H9 (cell line): ENCODE results near the gene TEX52. TPM values are rescaled to one million over a fixed set of nuclear protein-coding genes. Genes with fewer than 3 reads are reported as not detected.

Source experiments
- DNase-seq: peaks from one replicate; pipeline ENCODE4 v3.0.0-alpha.2; 2017
- H2AFZ ChIP-seq: one replicate; pipeline ENCODE4 v1.6.1; 2013; ENCODE audit warnings: mild to moderate bottlenecking, low read length, control low read depth, moderate library complexity
- H2AK5ac ChIP-seq: 2 replicates; pipeline ENCODE4 v1.6.1; 2013; ENCODE audit warnings: low read length, control low read depth, mixed read lengths; ENCODE audit not compliant: insufficient read length
- H2BK120ac ChIP-seq: one replicate; pipeline ENCODE4 v1.6.1; 2013; ENCODE audit warnings: low read depth, mild to moderate bottlenecking, low read length, control low read depth, inconsistent platforms; ENCODE audit not compliant: poor library complexity, severe bottlenecking
- H2BK12ac ChIP-seq: 2 replicates; pipeline ENCODE4 v1.6.1; 2013; ENCODE audit warnings: low read length, control low read depth, mixed read lengths, low read depth; ENCODE audit not compliant: insufficient read length
- H2BK15ac ChIP-seq: 2 replicates; pipeline ENCODE4 v1.6.1; 2013; ENCODE audit warnings: low read depth, low read length, control low read depth
- H2BK20ac ChIP-seq: one replicate; pipeline ENCODE4 v1.6.1; 2013; ENCODE audit warnings: low read depth, mild to moderate bottlenecking, low read length, control low read depth, inconsistent platforms; ENCODE audit not compliant: poor library complexity, severe bottlenecking
- H2BK5ac ChIP-seq: 2 replicates; pipeline ENCODE4 v1.6.1; 2013; ENCODE audit warnings: low read length, control low read depth, mixed read lengths; ENCODE audit not compliant: insufficient read length
- H3K14ac ChIP-seq: 2 replicates; pipeline ENCODE4 v1.6.1; 2013; ENCODE audit warnings: low read length, control low read depth; ENCODE audit not compliant: insufficient read depth
- H3K18ac ChIP-seq: 2 replicates; pipeline ENCODE4 v1.6.1; 2013; ENCODE audit warnings: low read depth, mild to moderate bottlenecking, mixed read lengths, low read length, control low read depth; ENCODE audit not compliant: insufficient read length
- H3K23ac ChIP-seq: 2 replicates; pipeline ENCODE4 v1.6.1; 2013; ENCODE audit warnings: low read length, control low read depth, mixed read lengths, low read depth; ENCODE audit not compliant: insufficient read length
- H3K23me2 ChIP-seq: 2 replicates; pipeline ENCODE4 v1.6.1; 2013; ENCODE audit warnings: low read depth, mild to moderate bottlenecking, mixed read lengths, low read length, control low read depth; ENCODE audit not compliant: insufficient read length, poor library complexity, severe bottlenecking
- H3K27ac ChIP-seq: 2 replicates; pipeline ENCODE4 v1.5.1; 2013; ENCODE audit warnings: low read length, control low read depth, mixed read lengths, low read depth; ENCODE audit not compliant: insufficient read length
- H3K27me3 ChIP-seq: 2 replicates; pipeline ENCODE4 v1.6.1; 2013; ENCODE audit warnings: low read length, control low read depth, inconsistent platforms; ENCODE audit not compliant: insufficient read depth
- H3K4ac ChIP-seq: 2 replicates; pipeline ENCODE4 v1.6.1; 2013; ENCODE audit warnings: low read depth, mild to moderate bottlenecking, control low read depth, inconsistent platforms, low read length, moderate library complexity
- H3K4me1 ChIP-seq: 2 replicates; pipeline ENCODE4 v1.6.1; 2013; ENCODE audit warnings: low read length, control low read depth, inconsistent platforms; ENCODE audit not compliant: insufficient read depth
- H3K4me2 ChIP-seq: 2 replicates; pipeline ENCODE4 v1.6.1; 2013; ENCODE audit warnings: low read length, control low read depth, mixed read lengths; ENCODE audit not compliant: insufficient read length, insufficient read depth
- H3K56ac ChIP-seq: 2 replicates; pipeline ENCODE4 v1.6.1; 2013; ENCODE audit warnings: low read depth, mild to moderate bottlenecking, mixed read lengths, low read length, control low read depth; ENCODE audit not compliant: insufficient read length
- H3K79me1 ChIP-seq: 2 replicates; pipeline ENCODE4 v1.6.1; 2013; ENCODE audit warnings: low read depth, mild to moderate bottlenecking, moderate library complexity, low read length, control low read depth, inconsistent platforms; ENCODE audit not compliant: insufficient read depth, poor library complexity, severe bottlenecking
- H3K79me2 ChIP-seq: 2 replicates; pipeline ENCODE4 v1.6.1; 2013; ENCODE audit warnings: low read length, control low read depth, inconsistent platforms; ENCODE audit not compliant: insufficient read depth
- H3K9ac ChIP-seq: 2 replicates; pipeline ENCODE4 v1.6.1; 2013; ENCODE audit warnings: low read length, control low read depth, mixed read lengths; ENCODE audit not compliant: insufficient read length; ENCODE audit errors: extremely low read depth
- H3K9me3 ChIP-seq: one replicate; pipeline ENCODE4 v1.6.1; 2013; ENCODE audit warnings: low read depth, low read length, inconsistent platforms; ENCODE audit not compliant: control insufficient read depth
- H3T11ph ChIP-seq: one replicate; pipeline ENCODE4 v1.6.1; 2013; ENCODE audit warnings: mild to moderate bottlenecking, low read length, control low read depth, inconsistent platforms
- H4K20me1 ChIP-seq: one replicate; pipeline ENCODE4 v1.6.1; 2013; ENCODE audit not compliant: control insufficient read depth, insufficient read length, insufficient read depth
- H4K5ac ChIP-seq: 2 replicates; pipeline ENCODE4 v1.6.1; 2013; ENCODE audit warnings: low read depth, mild to moderate bottlenecking, mixed read lengths, low read length, control low read depth; ENCODE audit not compliant: insufficient read length
- H4K8ac ChIP-seq: replicated peaks from 2 replicates; pipeline ENCODE4 v1.6.1; 2013; ENCODE audit warnings: low read length, control low read depth, mixed read lengths, low read depth; ENCODE audit not compliant: insufficient read length
- H4K91ac ChIP-seq: 2 replicates; pipeline ENCODE4 v1.6.1; 2013; ENCODE audit warnings: low read depth, mild to moderate bottlenecking, moderate library complexity, mixed read lengths, low read length, control low read depth; ENCODE audit not compliant: insufficient read length
- H3K27ac Mint-ChIP-seq, 3 experiments: 2 replicates in 2 of 3; 3 replicates in 1 of 3; pipeline ENCODE4 v1.8.0; 2020 to 2021; ENCODE audit warnings: mixed read lengths in 3 of 3, mild to moderate bottlenecking in 1 of 3, moderate library complexity in 1 of 3
- H3K27me3 Mint-ChIP-seq: 2 replicates; pipeline ENCODE4 v1.8.0; 2021; ENCODE audit warnings: low read depth, mild to moderate bottlenecking, moderate library complexity, mixed read lengths
- H3K36me3 Mint-ChIP-seq, 3 experiments: 2 replicates in 2 of 3; 3 replicates in 1 of 3; pipeline ENCODE4 v1.8.0; 2020 to 2021; ENCODE audit warnings: low read depth in 3 of 3, mixed read lengths in 3 of 3; ENCODE audit not compliant: insufficient read depth in 1 of 3
- H3K4me1 Mint-ChIP-seq, 2 experiments: 2 replicates each; pipeline ENCODE4 v1.8.0; 2020; ENCODE audit warnings: mixed read lengths in 2 of 2
- H3K4me3 Mint-ChIP-seq, 2 experiments: 2 replicates in 1 of 2; 3 replicates in 1 of 2; pipeline ENCODE4 v1.8.0; 2020 to 2021; ENCODE audit warnings: mild to moderate bottlenecking in 2 of 2, mixed read lengths in 2 of 2, moderate library complexity in 1 of 2
- H3K9me3 Mint-ChIP-seq, 2 experiments: 2 replicates in 1 of 2; 3 replicates in 1 of 2; pipeline ENCODE4 v1.8.0; 2020; ENCODE audit warnings: mild to moderate bottlenecking in 2 of 2, mixed read lengths in 2 of 2, moderate library complexity in 1 of 2
- CTCF ChIP-seq: fragments of 200-600 bp; sonication (generic); conservative IDR thresholded peaks from 3 replicates; pipeline ENCODE4 v1.8.0; 2021; ENCODE audit warnings: antibody characterized with exemption, mild to moderate bottlenecking
- WGBS: extraction: QIAGEN DNeasy Blood & Tissue Kit; methylation state at CpG from one replicate; pipeline ENCODE4 v1.1.7; 2013; ENCODE audit warnings: missing lambda C conversion rate, low lambda C conversion rate, mixed read lengths; ENCODE audit not compliant: insufficient read length; ENCODE audit errors: extremely low coverage; 5-methylcytosine and 5-hydroxymethylcytosine counted together
- total RNA-seq: library from RNA; stranded (reverse); gene quantifications from 2 replicates; pipeline ENCODE4 v1.2.1, GENCODE V29; 2021

TEX52 gene
- total RNA-seq, 1 experiment from 2014 or later: 0.20 TPM

- Mint-ChIP-seq H3K27ac (peak overlapping the region; percentile 44 to 92 (median 74); a peak in 5 of 7 replicates), H3K27me3 (peaks cover 3% of the 10 kb centered on the region), H3K4me3 (peak overlapping the region in 1 of 2 experiments; percentile 40; a peak in 2 of 5 replicates), H3K36me3 (peaks cover 37 to 50% (median 49%) of the 10 kb centered on the region in 3 experiments), H3K4me1 (peaks cover 14 to 38% of the 10 kb centered on the region in 2 experiments), H3K9me3 (no peaks in the 10 kb centered on the region)
- H3K79me1 ChIP-seq: no peaks in the 10 kb centered on the region
- no CpG with 5 or more reads among the region's 12 CpGs for WGBS
- H3K4ac ChIP-seq: no peak overlapping the region
- no peaks in the 10 kb centered on the region for H3K9me3 ChIP-seq
- H2BK20ac ChIP-seq: no peak overlapping the region
- no peak overlapping the region for H3T11ph ChIP-seq
- no peak overlapping the region for H3K27ac ChIP-seq
- H3K4me1 ChIP-seq: no peaks in the 10 kb centered on the region
- no peak for DNase-seq
- no peak overlapping the region for H2BK15ac ChIP-seq
- H3K27me3 ChIP-seq: no peaks in the 10 kb centered on the region
- no peak overlapping the region for H2BK12ac ChIP-seq
- no peak overlapping the region for H3K18ac ChIP-seq
- H4K8ac ChIP-seq: no peak overlapping the region
- no peak overlapping the region for H3K9ac ChIP-seq
- H2AFZ ChIP-seq: no peak overlapping the region
- H3K14ac ChIP-seq: no peak overlapping the region
- no peak overlapping the region for H4K91ac ChIP-seq
- no peak for TF ChIP-seq CTCF
- no peak overlapping the region for H2BK120ac ChIP-seq
- no peaks in the 10 kb centered on the region for H3K23me2 ChIP-seq
- H3K23ac ChIP-seq: no peak overlapping the region
- no peak overlapping the region for H4K5ac ChIP-seq
- no peak overlapping the region for H3K4me2 ChIP-seq
- H4K20me1 ChIP-seq: no peaks in the 10 kb centered on the region
- no peaks in the 10 kb centered on the region for H3K79me2 ChIP-seq
- H2AK5ac ChIP-seq: no peak overlapping the region
- no peak overlapping the region for H3K56ac ChIP-seq
- H2BK5ac ChIP-seq: no peak overlapping the region
Measured at GRCh38 chr12:2858944-2859421, 2.1 kb upstream of the TEX52 start.
